ACHN (cell line): ENCODE results near the gene ATP8A2.

Source experiments
- DNase-seq: peaks from one replicate; pipeline ENCODE4 v3.0.0-alpha.2; 2015
- in situ Hi-C: cut with HindIII; loops from 2 replicates; pipeline ENCODE4 v1.10.0; 2017; ENCODE audit warnings: low sequenced_read_pairs, low pct_ligation_motif_present, low pct_unique_long_range_greater_than_20kb

The ATP8A2 gene

GRCh38 chr13:25971459-25972145, 599.8 kb downstream of the ATP8A2 start:
- DNase-seq = no peak
- in situ Hi-C loops = no loop called here

DNA sequence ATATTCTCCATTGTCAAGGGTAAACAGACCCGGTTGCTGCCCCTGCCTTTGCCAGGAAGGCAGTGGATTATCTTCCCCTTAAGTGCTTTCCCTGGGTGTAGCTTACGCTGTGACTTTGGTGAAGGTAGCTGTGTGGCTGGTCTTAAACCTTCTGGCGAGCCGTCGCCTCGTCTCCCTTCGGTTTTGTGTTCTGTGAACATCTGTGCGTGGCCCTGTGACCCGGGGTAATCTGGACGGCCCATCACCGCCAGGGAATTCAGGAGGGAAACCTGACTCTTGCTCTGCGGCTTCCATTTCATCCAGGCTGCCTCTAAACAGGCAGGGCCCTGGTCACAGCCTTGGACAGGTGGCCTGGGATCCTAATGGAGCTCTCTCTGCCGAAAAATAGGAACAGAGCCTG, 601.3 kb downstream of the ATP8A2 start:
- no peak for DNase-seq
- in situ Hi-C loops = no loop called here

DNA sequence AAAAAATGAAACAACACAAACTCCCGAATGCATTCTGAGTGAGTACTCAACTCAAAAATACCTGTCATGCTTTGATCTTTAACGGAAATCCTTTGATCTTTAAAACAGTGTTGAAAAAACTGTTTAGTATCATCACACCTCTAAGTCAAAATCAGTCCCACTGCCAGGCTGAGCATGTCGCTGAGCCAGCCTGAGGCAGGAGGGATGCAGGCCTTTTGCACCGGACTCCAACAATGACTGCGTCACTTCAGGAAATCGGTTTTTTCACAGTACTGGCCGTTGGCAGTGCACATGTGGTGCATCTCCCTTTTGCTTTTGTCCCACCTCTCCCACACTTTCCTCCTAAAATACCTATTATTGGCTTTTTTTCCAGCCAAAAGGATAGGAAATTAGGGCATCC, 601.8 kb downstream of the ATP8A2 start:
- no peak for DNase-seq
- in situ Hi-C loops = no loop called here

GRCh38 chr13:25977216-25977615, 605.4 kb downstream of the ATP8A2 start:
- in situ Hi-C loops = no loop called here
- no peak for DNase-seq

GRCh38 chr13:25977671-25978070, 605.9 kb downstream of the ATP8A2 start:
- DNase-seq = no peak
- in situ Hi-C loops = no loop called here

DNA sequence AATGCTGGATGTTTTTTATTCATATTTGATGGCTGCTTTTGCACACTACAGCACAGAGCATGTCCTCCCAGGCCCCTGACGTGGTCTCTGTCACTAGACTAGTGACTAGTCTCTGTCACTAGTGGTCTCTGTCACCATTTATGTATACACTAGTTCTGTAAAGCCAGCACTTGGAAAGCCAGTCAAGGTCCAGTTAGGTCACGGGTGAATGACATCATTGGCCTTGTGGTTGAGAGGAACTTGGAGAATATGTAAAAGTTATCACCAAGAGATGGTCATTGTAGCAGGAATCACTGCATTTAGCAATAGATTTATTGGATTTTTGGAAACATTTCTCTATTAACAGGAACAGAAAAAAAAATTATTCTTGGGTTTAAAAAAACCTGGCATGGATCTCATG, 607.2 kb downstream of the ATP8A2 start:
- DNase-seq = no peak
- in situ Hi-C loops = no loop called here

GRCh38 chr13:25979371-25979770, 607.6 kb downstream of the ATP8A2 start:
- in situ Hi-C loops = no loop called here
- DNase-seq = no peak

- DNase-seq = peak; percentile 55
- in situ Hi-C loops = no loop called here
Observed at GRCh38 chr13:25980255-25980654, 608.5 kb downstream of the ATP8A2 start.

- no peak for DNase-seq
- in situ Hi-C loops = no loop called here
Observed at GRCh38 chr13:25981060-25981459, 609.3 kb downstream of the ATP8A2 start.

GRCh38 chr13:25982907-25983306, 611.1 kb downstream of the ATP8A2 start:
- in situ Hi-C loops = no loop called here
- no peak for DNase-seq

GRCh38 chr13:25987987-25988386, 616.2 kb downstream of the ATP8A2 start:
- in situ Hi-C loops = no loop called here
- DNase-seq = no peak

- DNase-seq = no peak
- in situ Hi-C loops = no loop called here
Observed at GRCh38 chr13:25988661-25989060, 616.9 kb downstream of the ATP8A2 start.

DNA sequence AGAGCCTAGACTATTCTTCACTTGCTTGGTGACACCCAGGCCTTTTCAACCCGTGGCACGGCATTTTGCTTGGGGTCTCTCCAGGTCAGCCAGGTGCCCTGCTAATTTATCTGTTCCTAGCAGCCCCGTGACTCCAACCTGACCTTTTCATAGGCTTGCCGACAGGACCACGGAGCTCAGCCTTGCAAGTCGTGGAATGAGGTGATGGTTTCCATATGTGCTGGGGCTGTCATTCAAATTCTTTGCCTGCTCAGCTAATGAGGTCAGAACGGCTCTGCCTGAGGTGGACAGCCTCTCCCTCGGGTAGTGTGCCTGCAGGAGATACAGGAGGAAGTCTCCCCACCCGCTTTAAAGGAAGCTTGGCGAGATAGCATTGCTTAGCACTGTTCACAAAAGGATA, 619.0 kb downstream of the ATP8A2 start:
- DNase-seq = no peak
- in situ Hi-C loops = no loop called here

DNA sequence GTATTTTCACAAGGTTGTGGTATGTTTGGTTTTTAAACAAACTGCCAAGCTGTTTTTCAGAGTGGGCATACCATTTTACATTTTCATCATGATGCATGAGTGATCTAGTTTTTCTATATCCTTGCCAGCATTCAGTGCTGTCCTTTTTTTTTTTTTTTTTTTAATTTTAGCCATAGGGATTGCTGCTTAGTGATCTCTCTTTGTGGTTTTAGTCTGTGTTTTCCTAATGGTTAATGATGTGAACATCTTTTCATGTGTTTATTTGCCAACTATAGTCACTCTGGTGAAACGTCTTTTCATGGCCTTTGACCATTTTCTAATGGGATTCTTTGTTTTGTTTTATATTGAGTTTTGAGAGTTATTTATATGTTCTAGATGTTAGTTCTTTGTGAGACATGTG, 620.3 kb downstream of the ATP8A2 start:
- no peak for DNase-seq
- in situ Hi-C loops = no loop called here

DNA sequence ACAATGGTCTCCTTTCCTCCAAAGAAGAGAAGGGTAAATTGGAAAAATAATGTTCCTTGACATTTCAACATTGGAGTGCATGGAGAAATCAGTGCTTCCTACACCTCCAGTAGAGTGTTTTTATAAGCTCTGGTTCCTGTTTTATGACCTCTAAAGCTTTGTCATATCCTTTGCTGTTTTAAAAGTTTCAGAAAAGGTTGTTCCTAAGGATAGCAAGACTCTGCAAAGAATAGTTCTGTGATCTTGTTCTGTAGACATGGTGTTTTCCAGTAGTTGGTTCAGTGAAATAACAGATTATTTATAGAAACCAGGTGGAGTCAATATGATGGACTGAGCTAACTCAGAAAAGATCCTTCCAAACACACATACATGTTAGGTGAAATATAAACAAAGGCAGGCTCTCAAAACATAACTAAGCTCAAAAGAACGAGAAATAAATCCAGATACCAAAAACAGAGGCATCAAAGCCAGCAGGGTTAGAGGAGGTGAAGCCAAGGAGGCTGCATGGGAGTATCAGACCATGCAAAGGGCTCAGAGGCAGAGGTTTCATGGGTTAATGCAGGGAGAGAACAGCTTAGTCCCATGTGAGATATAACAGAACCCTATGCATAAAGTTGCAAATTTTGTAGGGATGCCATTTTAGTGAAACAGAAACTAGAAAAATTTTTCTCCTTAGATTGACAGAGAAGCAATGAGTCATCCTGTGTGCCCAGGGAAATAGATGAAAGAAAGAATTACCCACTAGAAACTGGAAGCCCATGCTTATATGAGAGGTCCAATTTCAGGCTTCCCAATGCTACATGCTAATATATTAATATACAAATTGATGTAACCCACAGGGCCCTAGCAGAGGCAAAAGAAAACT, 635.7 kb downstream of the ATP8A2 start:
- in situ Hi-C loops = no loop called here
- DNase-seq = peak; percentile 17

- in situ Hi-C loops = no loop called here
- DNase-seq = no peak
Observed at GRCh38 chr13:26010487-26011207, 638.9 kb downstream of the ATP8A2 start.

DNA sequence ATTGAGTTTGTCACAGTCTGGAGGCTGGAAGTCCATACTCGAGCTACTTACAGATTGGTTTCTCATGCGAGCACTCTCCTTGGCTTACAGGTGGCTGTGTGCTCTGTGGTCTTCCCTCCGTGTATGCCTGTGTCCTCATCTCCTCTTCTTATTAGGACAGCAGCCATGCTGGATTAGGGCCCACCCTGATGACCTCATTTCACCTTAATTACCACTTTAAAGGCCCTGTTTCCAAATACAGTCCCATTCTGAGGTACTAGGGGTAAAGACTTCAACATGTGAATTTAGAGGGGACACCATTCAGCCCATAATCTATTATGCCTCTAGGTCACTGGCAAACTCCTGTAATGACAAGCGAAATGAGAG, 639.4 kb downstream of the ATP8A2 start:
- in situ Hi-C loops = no loop called here

DNA sequence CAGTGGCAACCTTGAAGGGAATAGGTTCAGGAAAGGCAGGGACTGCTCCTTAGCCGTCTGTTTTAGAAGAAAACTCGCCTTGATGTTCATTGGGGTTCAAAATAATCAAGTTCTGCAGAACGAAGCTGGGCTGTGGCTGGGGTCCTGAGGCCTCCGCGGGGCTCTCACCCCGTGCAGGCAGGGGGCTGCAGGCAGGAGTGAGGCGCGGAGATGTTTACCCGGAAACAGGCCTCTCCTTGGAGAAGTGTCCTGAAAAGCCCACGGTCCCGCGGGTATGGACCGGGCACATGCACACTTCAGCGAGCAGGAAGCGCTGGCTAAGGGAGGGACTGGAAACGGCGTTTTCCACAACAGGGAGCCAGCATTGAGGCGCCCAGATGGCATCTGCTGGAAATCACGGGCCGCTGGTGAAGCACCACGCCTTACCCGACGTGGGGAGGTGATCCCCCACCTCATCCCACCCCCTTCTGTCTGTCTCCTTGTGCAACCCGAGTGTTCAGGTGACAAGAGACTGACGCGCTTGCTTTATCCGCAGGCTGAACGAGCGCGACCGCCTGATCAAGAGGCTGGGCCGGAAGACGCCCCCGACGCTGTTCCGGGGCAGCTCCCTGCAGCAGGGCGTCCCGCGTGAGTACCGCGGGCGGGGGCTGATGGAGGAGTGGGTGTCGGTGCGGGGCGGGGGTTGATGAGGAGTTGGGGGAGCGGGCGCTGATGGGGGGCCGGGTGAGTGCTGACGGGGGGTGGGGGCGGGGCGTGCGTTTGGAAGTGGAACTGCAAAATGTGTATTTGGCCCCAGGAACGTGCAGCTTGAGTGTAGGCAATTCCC, 640.4 kb downstream of the ATP8A2 start:
- no peak for DNase-seq
- in situ Hi-C loops = no loop called here

More for the DNA sequence above, 639.4 kb downstream of the ATP8A2 start:
- DNase-seq = no peak

GRCh38 chr13:26012995-26013394, 641.2 kb downstream of the ATP8A2 start:
- DNase-seq = no peak
- in situ Hi-C loops = no loop called here
